ENCODE data around the gene OXSR1. TPM values are rescaled to one million over a fixed set of nuclear protein-coding genes. Genes with fewer than 3 reads are reported as not detected.
A peak's percentile ranks its signal among the peaks of the same experiment; 100 is the strongest.

Gene OXSR1
- total RNA-seq, 1 experiment from 2014 or later: 35.1 TPM

DNA sequence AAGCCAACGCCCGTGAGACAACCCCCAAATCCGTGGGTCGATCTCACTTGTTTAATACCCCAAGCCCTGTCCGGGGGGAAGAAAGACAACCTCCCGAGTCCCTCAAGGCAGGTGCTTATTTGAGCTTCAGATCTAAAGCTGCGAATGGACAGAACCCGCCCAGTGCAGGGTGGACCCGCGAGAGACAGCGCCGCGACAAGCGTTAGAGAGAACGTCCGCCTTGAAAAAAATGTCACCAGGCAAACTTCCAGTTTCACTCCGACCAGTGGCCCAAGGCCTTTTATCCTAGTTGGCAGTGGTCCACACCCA, 740 bp upstream of the OXSR1 start:
- Histone ChIP-seq H3K4me3 (replicated peaks in 1 of 2; ENCODE audit: low read depth in 1 of 2, low read length in 2 of 2) (peak overlapping the region; percentile 88 to 92), H3K9ac (ENCODE audit: low read length) (peak overlapping the region; percentile 94), H3K4me1 (ENCODE audit: control insufficient read depth in 1 of 2, insufficient read depth in 2 of 2, low read length in 2 of 2) (peaks cover 6 to 43% of the 10 kb centered on the region in 2 experiments; a peak in 3 of 4 replicates), H3K27me3 (ENCODE audit: insufficient read depth, low read length) (no peaks in the 10 kb centered on the region), H3K79me2 (ENCODE audit: insufficient read depth, low read length) (peaks cover 43% of the 10 kb centered on the region), H3K27ac (ENCODE audit: low read depth, low read length) (peak overlapping the region; percentile 90), H4K20me1 (ENCODE audit: insufficient read depth) (peaks cover 4% of the 10 kb centered on the region; the same call in 1 of the 2 replicates), H3K4me2 (ENCODE audit: low read length) (peak overlapping the region; percentile 77), H2AFZ (ENCODE audit: low read depth, low read length, poor library complexity, severe bottlenecking) (no peak overlapping the region), H3K9me3 (ENCODE audit: control insufficient read depth in 1 of 2, insufficient read depth in 1 of 2, low read depth in 1 of 2, low read length in 2 of 2) (no peaks in the 10 kb centered on the region), H3K9me2 (ENCODE audit: insufficient read depth) (no peaks in the 10 kb centered on the region), H3K36me3 (ENCODE audit: control insufficient read depth in 1 of 2, insufficient read depth in 2 of 2, low read length in 2 of 2) (no peaks in the 10 kb centered on the region)
- RAD21 ChIA-PET (ENCODE audit: low non-redundant PET in 1 of 2, low total read pairs in 2 of 2, uncharacterized antibody in 2 of 2, unreplicated experiment in 2 of 2): interaction anchor here in 1 of 2 experiments (0.7 to 0.8 kb wide), 2 partner anchors 28 to 608 kb away, joined by 3 to 5 read pairs; partner anchors contain the start of gene ACAA1
- CTCF ChIA-PET: interaction anchor here (1.0 to 2.0 kb wide), 2 partner anchors 11 to 28 kb away, joined by 4 to 9 read pairs; partner anchors contain the start of gene ACAA1
- TSS peak; percentile 96 for BruUV-seq (replicated peaks)
- intact Hi-C loops (cut with micrococcal nuclease): loop anchor here (2.0 kb wide), 1 partner anchor 28 kb away; the partner anchor contains the start of gene ACAA1
- ATAC-seq (peak; percentile 41), DNase-seq (ENCODE audit: low read depth, low spot score) (no peak)
- TF ChIP-seq JUND (IDR thresholded peaks at IDR 0.05) (no peak), RAD21 (IDR thresholded peaks at IDR 0.05; ENCODE audit: low read depth) (no peak), ZNF274 (IDR thresholded peaks at IDR 0.05; ENCODE audit: low read depth, low read length) (no peak), SIN3A (IDR thresholded peaks at IDR 0.05; ENCODE audit: low read depth) (no peak), CBX3 (IDR thresholded peaks at IDR 0.05; ENCODE audit: low read depth) (no peak)
- TF ChIP-seq, protein P1, sequence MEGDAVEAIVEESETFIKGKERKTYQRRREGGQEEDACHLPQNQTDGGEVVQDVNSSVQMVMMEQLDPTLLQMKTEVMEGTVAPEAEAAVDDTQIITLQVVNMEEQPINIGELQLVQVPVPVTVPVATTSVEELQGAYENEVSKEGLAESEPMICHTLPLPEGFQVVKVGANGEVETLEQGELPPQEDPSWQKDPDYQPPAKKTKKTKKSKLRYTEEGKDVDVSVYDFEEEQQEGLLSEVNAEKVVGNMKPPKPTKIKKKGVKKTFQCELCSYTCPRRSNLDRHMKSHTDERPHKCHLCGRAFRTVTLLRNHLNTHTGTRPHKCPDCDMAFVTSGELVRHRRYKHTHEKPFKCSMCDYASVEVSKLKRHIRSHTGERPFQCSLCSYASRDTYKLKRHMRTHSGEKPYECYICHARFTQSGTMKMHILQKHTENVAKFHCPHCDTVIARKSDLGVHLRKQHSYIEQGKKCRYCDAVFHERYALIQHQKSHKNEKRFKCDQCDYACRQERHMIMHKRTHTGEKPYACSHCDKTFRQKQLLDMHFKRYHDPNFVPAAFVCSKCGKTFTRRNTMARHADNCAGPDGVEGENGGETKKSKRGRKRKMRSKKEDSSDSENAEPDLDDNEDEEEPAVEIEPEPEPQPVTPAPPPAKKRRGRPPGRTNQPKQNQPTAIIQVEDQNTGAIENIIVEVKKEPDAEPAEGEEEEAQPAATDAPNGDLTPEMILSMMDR (IDR thresholded peaks at IDR 0.05 in 2 of 3, conservative IDR thresholded peaks at IDR 0.05 in 1 of 3; ENCODE audit: borderline replicate concordance in 1 of 3, insufficient read depth in 1 of 3, low read depth in 2 of 3, low read length in 2 of 3): no peak
- POLR2A ChIA-PET: interaction anchor here (0.8 to 2.4 kb wide), 8 partner anchors 8 to 29 kb away, joined by 3 to 19 read pairs (median 4); partner anchors contain the start of genes ACAA1 and MYD88

Data from HCT116 (cell line).